OCI-LY1 (cell line): ENCODE results near the gene MS4A10.

Source experiments
- EZH2 ChIP-seq: fragments of 200-600 bp; sonication (generic), shearing (Covaris generic); IDR thresholded peaks from 2 replicates; pipeline ENCODE4 v1.8.0; 2017; ENCODE audit warnings: borderline replicate concordance, mixed run types, mild to moderate bottlenecking, antibody characterized with exemption, low read length, moderate library complexity, mixed read lengths
- TF ChIP-seq, protein P1 (sequence below): fragments of 200-600 bp; sonication (generic), shearing (Covaris generic); IDR thresholded peaks from 2 replicates; pipeline ENCODE4 v1.5.1; 2017; ENCODE audit warnings: mild to moderate bottlenecking, antibody characterized with exemption, low read length, moderate library complexity, mixed read lengths

GRCh38 chr11:60844870-60845221, 59.7 kb downstream of the MS4A10 start:
- TF ChIP-seq, protein P1, sequence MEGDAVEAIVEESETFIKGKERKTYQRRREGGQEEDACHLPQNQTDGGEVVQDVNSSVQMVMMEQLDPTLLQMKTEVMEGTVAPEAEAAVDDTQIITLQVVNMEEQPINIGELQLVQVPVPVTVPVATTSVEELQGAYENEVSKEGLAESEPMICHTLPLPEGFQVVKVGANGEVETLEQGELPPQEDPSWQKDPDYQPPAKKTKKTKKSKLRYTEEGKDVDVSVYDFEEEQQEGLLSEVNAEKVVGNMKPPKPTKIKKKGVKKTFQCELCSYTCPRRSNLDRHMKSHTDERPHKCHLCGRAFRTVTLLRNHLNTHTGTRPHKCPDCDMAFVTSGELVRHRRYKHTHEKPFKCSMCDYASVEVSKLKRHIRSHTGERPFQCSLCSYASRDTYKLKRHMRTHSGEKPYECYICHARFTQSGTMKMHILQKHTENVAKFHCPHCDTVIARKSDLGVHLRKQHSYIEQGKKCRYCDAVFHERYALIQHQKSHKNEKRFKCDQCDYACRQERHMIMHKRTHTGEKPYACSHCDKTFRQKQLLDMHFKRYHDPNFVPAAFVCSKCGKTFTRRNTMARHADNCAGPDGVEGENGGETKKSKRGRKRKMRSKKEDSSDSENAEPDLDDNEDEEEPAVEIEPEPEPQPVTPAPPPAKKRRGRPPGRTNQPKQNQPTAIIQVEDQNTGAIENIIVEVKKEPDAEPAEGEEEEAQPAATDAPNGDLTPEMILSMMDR: no peak
- TF ChIP-seq EZH2: no peak
